K562 (cell line): Measurements from ENCODE around the gene BEST4. TPM values are rescaled to one million over a fixed set of nuclear protein-coding genes. Genes with fewer than 3 reads are reported as not detected.

ENCODE experiments used
- ATAC-seq: fragments of 200-7000 bp; cut with Tn5 transposase; 3 replicates; pipeline ENCODE4 v1.9.1; 2020; ENCODE audit warnings: moderate library complexity
- BruUV-seq: library from RNA; stranded (reverse); fragments of 400-500 nt; replicated peaks from 2 replicates; lab custom pipeline; 2021; lab: Mats Ljungman, UMichigan
- CTCF ChIA-PET: fragments of 300-600 bp; formaldehyde crosslinking; extraction: SDS; loops from one replicate; lab custom pipeline; 2021; ENCODE audit warnings: low intra/inter-chr PET ratio; lab: Yijun Ruan, JAX
- POLR2A ChIA-PET: fragments of 300-600, 350-650 bp; sonication (Branson Sonifier 250); formaldehyde crosslinking; extraction: SDS; loops from one replicate; lab custom pipeline; 2021; ENCODE audit warnings: antibody characterized with exemption, inconsistent platforms; lab: Yijun Ruan, JAX
- DNase-seq, 4 experiments: peaks; one replicate each; pipeline versions ENCODE4 v3.0.0 to v3.0.0-alpha.2; 2011 to 2018; ENCODE audit warnings: low spot score in 3 of 4, mixed read lengths in 3 of 4; ENCODE audit errors: extremely low read depth in 1 of 4
- FAIRE-seq: peaks from 2 replicates; lab custom pipeline; 2011; peaks lifted over from hg19 to GRCh38; lab: Jason Lieb, UNC
- H2AFZ ChIP-seq: 2 replicates; pipeline ENCODE4 v1.6.0; 2011; ENCODE audit warnings: low read depth, low read length, control low read depth, inconsistent platforms
- H3K27ac ChIP-seq: fragments of 200-600 bp; 3 replicates; pipeline ENCODE4 v1.8.0; 2011; ENCODE audit warnings: low read depth, mild to moderate bottlenecking, control low read depth, inconsistent platforms, low read length, moderate library complexity, mixed read lengths; ENCODE audit errors: extremely low read depth
- H3K27me3 ChIP-seq, 2 experiments: fragments of 300-600 bp in 1 of 2; 2 replicates in 1 of 2; 3 replicates in 1 of 2; pipeline versions ENCODE4 v1.6.0 to v1.8.0; 2011; ENCODE audit warnings: inconsistent platforms in 2 of 2, low read length in 2 of 2, mild to moderate bottlenecking in 1 of 2, mixed read lengths in 1 of 2, moderate library complexity in 1 of 2; ENCODE audit not compliant: control insufficient read depth in 2 of 2, insufficient read depth in 2 of 2
- H3K36me3 ChIP-seq: fragments of 300-600 bp; 3 replicates; pipeline ENCODE4 v1.8.0; 2011; ENCODE audit warnings: mild to moderate bottlenecking, low read length, inconsistent platforms; ENCODE audit not compliant: control insufficient read depth, insufficient read depth
- H3K4me1 ChIP-seq, 2 experiments: fragments of 200-600 bp in 1 of 2; replicated peaks in 1 of 2; 2 replicates in 1 of 2; 3 replicates in 1 of 2; pipeline versions ENCODE4 v1.5.1 to v1.8.0; 2011; ENCODE audit warnings: inconsistent platforms in 2 of 2, low read length in 2 of 2, mild to moderate bottlenecking in 1 of 2, mixed read lengths in 1 of 2, moderate library complexity in 1 of 2; ENCODE audit not compliant: control insufficient read depth in 2 of 2, insufficient read depth in 2 of 2
- H3K4me2 ChIP-seq: 2 replicates; pipeline ENCODE4 v1.6.1; 2011; ENCODE audit warnings: low read length, control low read depth, inconsistent platforms, mixed read lengths; ENCODE audit not compliant: insufficient read depth
- H3K4me3 ChIP-seq: fragments of 200-600 bp; sonication (generic), shearing (Covaris generic); 2 replicates; pipeline ENCODE4 v1.5.1; 2016; ENCODE audit warnings: control low read depth, inconsistent platforms
- H3K79me2 ChIP-seq: fragments of 200-600 bp; 3 replicates; pipeline ENCODE4 v1.8.0; 2011; ENCODE audit warnings: low read length, inconsistent platforms; ENCODE audit not compliant: control insufficient read depth, insufficient read depth
- H3K9ac ChIP-seq, 2 experiments: 2 replicates each; pipeline versions ENCODE4 v1.6.0 to v1.6.1; 2011; ENCODE audit warnings: low read depth in 2 of 2, low read length in 2 of 2, control low read depth in 1 of 2, inconsistent platforms in 1 of 2, mild to moderate bottlenecking in 1 of 2, mixed read lengths in 1 of 2; ENCODE audit not compliant: insufficient read depth in 1 of 2
- H3K9me1 ChIP-seq: one replicate; pipeline ENCODE4 v1.6.0; 2011; ENCODE audit warnings: inconsistent platforms, mild to moderate bottlenecking, low read length, moderate library complexity; ENCODE audit not compliant: control insufficient read depth, insufficient read depth
- H3K9me3 ChIP-seq: replicated peaks from 2 replicates; pipeline ENCODE4 v1.5.1; 2011; ENCODE audit warnings: low read depth, low read length, inconsistent platforms; ENCODE audit not compliant: control insufficient read depth, insufficient read depth
- H4K20me1 ChIP-seq: replicated peaks from 2 replicates; pipeline ENCODE4 v1.6.1; 2011; ENCODE audit warnings: low read length, inconsistent platforms, mixed read lengths; ENCODE audit not compliant: control insufficient read depth, insufficient read depth
- CBFA2T3 ChIP-seq: fragments of 450-650 bp; IDR thresholded peaks from 2 replicates; pipeline ENCODE4 v1.6.1; 2017
- FOXJ3 ChIP-seq: sonication (generic); formaldehyde crosslinking; IDR thresholded peaks from 2 replicates; pipeline ENCODE4 v1.4.0; 2020; ENCODE audit warnings: mild to moderate bottlenecking, missing genetic modification reagents
- HNRNPLL ChIP-seq: fragments of 200-400 bp; formaldehyde crosslinking; IDR thresholded peaks from 2 replicates; pipeline ENCODE4 v1.6.1; 2017; ENCODE audit warnings: low read length, low read depth, mild to moderate bottlenecking; ENCODE audit not compliant: poor library complexity, severe bottlenecking
- MLX ChIP-seq, 2 experiments: fragments of 450-650 bp in 1 of 2; sonication (generic) in 1 of 2; formaldehyde crosslinking; conservative IDR thresholded peaks; 2 replicates each; pipeline versions ENCODE4 v1.4.0 to v1.8.1; 2020 to 2022; ENCODE audit warnings: mild to moderate bottlenecking in 1 of 2, missing genetic modification reagents in 1 of 2
- NCOR1 ChIP-seq: fragments of 450-650 bp; IDR thresholded peaks from 2 replicates; pipeline ENCODE4 v1.6.1; 2016; ENCODE audit warnings: mild to moderate bottlenecking, moderate library complexity
- RBM39 ChIP-seq: fragments of 200-400 bp; formaldehyde crosslinking; optimal IDR thresholded peaks from 2 replicates; pipeline ENCODE3; 2018; ENCODE audit warnings: low read depth, low read length
- TFAP4 ChIP-seq: sonication (generic); formaldehyde crosslinking; IDR thresholded peaks from 2 replicates; pipeline ENCODE4 v1.8.0; 2022; ENCODE audit warnings: missing genetic modification reagents, mild to moderate bottlenecking, moderate library complexity, borderline replicate concordance
- ZBTB26 ChIP-seq: fragments of 450-650 bp; formaldehyde crosslinking; IDR thresholded peaks from 2 replicates; pipeline ENCODE4 v1.4.0; 2022; ENCODE audit warnings: missing genetic modification characterization
- ZNF384 ChIP-seq: IDR thresholded peaks from 2 replicates; pipeline ENCODE4 v1.6.1; 2012; ENCODE audit warnings: low read depth, low read length, improper control_type of control experiment
- ZNF449 ChIP-seq: fragments of 250-450 bp; sonication (Bioruptor Pico); IDR thresholded peaks from 2 replicates; pipeline ENCODE4 v1.8.0; 2022; ENCODE audit warnings: moderate library complexity, mild to moderate bottlenecking, inconsistent platforms
- WGBS: fragments of 100-300 bp; shearing (Covaris generic); methylation state at CpG from one replicate; pipeline ENCODE4 v1.1.6; 2016; ENCODE audit warnings: low coverage, mixed read lengths; ENCODE audit not compliant: insufficient coverage; ENCODE audit errors: missing lambda C conversion rate; 5-methylcytosine and 5-hydroxymethylcytosine counted together
- in situ Hi-C: fragments of 300-500 bp; cut with MboI; formaldehyde crosslinking; loops from 4 replicates; pipeline ENCODE4 v1.15.0; 2018; ENCODE audit warnings: inconsistent platforms, mixed read lengths
- intact Hi-C: fragments of 100-400 bp; cut with micrococcal nuclease; formaldehyde crosslinking; loops from 2 replicates; pipeline ENCODE4 v1.14.2; 2022
- polyA plus RNA-seq, 8 experiments: library from polyadenylated mRNA; depleted of rRNA in 4 of 8; stranded (reverse) in 5 of 8; unstranded in 3 of 8; fragments of >200 nt; fragmentation: Nextera tagmentation in 2 of 8; fragmentation: Illumina TruSeq in 1 of 8; extraction: Ambion mirVana in 2 of 8; extraction: Trizol in 1 of 8; gene quantifications; 2 replicates each; pipeline versions ENCODE4 v1.2.1 to v1.2.3, GENCODE V29; 2011 to 2014; ENCODE audit warnings: inconsistent platforms in 1 of 8, missing spikeins in 1 of 8
- total RNA-seq, 7 experiments: library from RNA; depleted of rRNA in 6 of 7; stranded (reverse); fragments of >200 nt in 6 of 7; fragmentation: Illumina TruSeq in 2 of 7; extraction: Trizol in 2 of 7; gene quantifications; 2 replicates each; pipeline versions ENCODE4 v1.2.1 to v1.2.3, GENCODE V29; 2011 to 2021; ENCODE audit warnings: low replicate concordance in 1 of 7

Gene BEST4
- total and polyA plus RNA-seq, 9 of the 15 experiments (the other 6 are each of a cell fraction or from before 2014, with no cell fraction given) = 0.07 to 0.11 TPM; not detected in 7

- peak overlapping the region; percentile 86 to 92 for H3K9ac ChIP-seq
- no peaks in the 10 kb centered on the region for H3K9me3 ChIP-seq
- H3K4me1 ChIP-seq = peaks cover 59 to 73% of the 10 kb centered on the region in 2 experiments
- peaks cover 26% of the 10 kb centered on the region; the same call in 2 of the 3 replicates for H3K36me3 ChIP-seq
- POLR2A ChIA-PET = interaction anchor here (0.6 to 16.9 kb wide), 20 partner anchors 9 to 534 kb away, joined by 3 to 594 read pairs (median 5); partner anchors contain the start of genes BEST4, HECTD3, PLK3 and RNU5D-1
- in situ Hi-C loops = loop anchor here (10.0 kb wide), 1 partner anchor 686 kb away; the partner anchor contains the start of gene TESK2
- peak overlapping the region; percentile 80 for H3K4me2 ChIP-seq
- no peaks in the 10 kb centered on the region for H4K20me1 ChIP-seq
- peaks cover 6% of the 10 kb centered on the region for H3K9me1 ChIP-seq
- intact Hi-C loops = loop anchor here (10.0 kb wide), 1 partner anchor 174 kb away; no protein-coding TSS in a partner anchor
- H3K27me3 ChIP-seq = no peaks in the 10 kb centered on the region
- 43% methylated on average over 6 of the region's 6 CpGs for WGBS
- BruUV-seq = TSS peak; percentile 0
- CTCF ChIA-PET = no interaction called here
- peaks cover 14% of the 10 kb centered on the region; the same call in 1 of the 3 replicates for H3K79me2 ChIP-seq
- peak; percentile 78 for FAIRE-seq
- H3K27ac ChIP-seq = peak overlapping the region; percentile 100
- H3K4me3 ChIP-seq = peak overlapping the region; percentile 30
- DNase-seq = peak in 3 of 4 experiments; percentile 36 to 72 (median 56)
- peak overlapping the region; percentile 96 for H2AFZ ChIP-seq
- ATAC-seq = no peak
- TF ChIP-seq HNRNPLL (no peak), ZBTB26 (CRISPR knock-in tag) (no peak), RBM39 (peak; percentile 43), FOXJ3 (CRISPR knock-in tag) (no peak), CBFA2T3 (peak; percentile 45), NCOR1 (peak; percentile 45; the same call in 1 of the 2 replicates), ZNF449 (CRISPR knock-in tag) (0 out of 2 replicates have a peak, but pooled peaks have one; percentile 1), TFAP4 (peak; percentile 69; the same call in 1 of the 2 replicates), MLX (CRISPR knock-in tag; conservative IDR thresholded peaks at IDR 0.05) (no peak), ZNF384 (peak; percentile 44; the same call in 1 of the 2 replicates)
These were observed 21.3 kb upstream of the BEST4 start for GRCh38 chr1:44808938-44809917.
